IPS DF 4.7 (cell line): ENCODE results near the gene DHFR.
"Not testable (repeated sequence)": the region's sequence is repeated elsewhere in the genome, so short reads cannot be mapped to it uniquely, and the experiment has no call there.

ENCODE experiments used
- DNase-seq: peaks from one replicate; pipeline ENCODE4 v3.0.0-alpha.2; 2013; ENCODE audit warnings: low spot score; ENCODE audit errors: extremely low read depth

The DHFR gene

GRCh38 chr5:80654391-80655230, at the start of gene DHFR, which contains the start of gene MSH3:
DHFR (minus strand) TSS chr5:80654983; CDS start chr5:80654489, 494 bp downstream.
MSH3 (plus strand) TSS chr5:80654652; CDS start chr5:80654728, 76 bp downstream.
- DNase-seq = peak; percentile 66

- DNase-seq = no peak
Measured at GRCh38 chr5:80704221-80704620, 49.4 kb upstream of the DHFR start.

GRCh38 chr5:80703747-80704146, 49.0 kb upstream of the DHFR start:
- DNase-seq = no peak

GRCh38 chr5:80703291-80703690, 48.5 kb upstream of the DHFR start:
- no peak for DNase-seq

GRCh38 chr5:80701597-80701996, 46.8 kb upstream of the DHFR start:
- DNase-seq = no peak

GRCh38 chr5:80698369-80698768, 43.6 kb upstream of the DHFR start:
- DNase-seq = no peak

- no peak for DNase-seq
Measured at GRCh38 chr5:80697100-80697499, 42.3 kb upstream of the DHFR start.

GRCh38 chr5:80696450-80696849, 41.7 kb upstream of the DHFR start:
- no peak for DNase-seq

GRCh38 chr5:80695666-80696065, 40.9 kb upstream of the DHFR start:
- DNase-seq = no peak

- DNase-seq = no peak
Measured at GRCh38 chr5:80689627-80690026, 34.8 kb upstream of the DHFR start.

GRCh38 chr5:80688648-80689420, 34.1 kb upstream of the DHFR start:
- no peak for DNase-seq

- no peak for DNase-seq
Measured at GRCh38 chr5:80686757-80687156, 32.0 kb upstream of the DHFR start.

- DNase-seq = no peak
Measured at GRCh38 chr5:80676706-80677105, 21.9 kb upstream of the DHFR start.

GRCh38 chr5:80672140-80672736, 17.5 kb upstream of the DHFR start:
- DNase-seq = no peak

- DNase-seq = no peak
Measured at GRCh38 chr5:80668016-80668969, 13.5 kb upstream of the DHFR start.

- DNase-seq = no peak
Measured at GRCh38 chr5:80667384-80667783, 12.6 kb upstream of the DHFR start.

- DNase-seq = no peak
Measured at GRCh38 chr5:80665057-80665456, 10.3 kb upstream of the DHFR start.

GRCh38 chr5:80662108-80662507, 7.3 kb upstream of the DHFR start:
- no peak for DNase-seq

GRCh38 chr5:80660661-80661060, 5.9 kb upstream of the DHFR start:
- not testable (repeated sequence) for DNase-seq

GRCh38 chr5:80659106-80659505, 4.3 kb upstream of the DHFR start:
- DNase-seq = no peak

- DNase-seq = no peak
Measured at GRCh38 chr5:80656425-80656824, 1.6 kb upstream of the DHFR start.
